Central memory CD4-positive, alpha-beta T cell (primary cell): ENCODE measurements around the gene L3MBTL1.

Experiments used
- DNase-seq: peaks from one replicate; pipeline ENCODE4 v3.0.0; 2022

L3MBTL1 gene

GRCh38 chr20:43536041-43536816 is 28.7 kb downstream of the L3MBTL1 start:
- no peak for DNase-seq

GRCh38 chr20:43536817-43537440 is 29.4 kb downstream of the L3MBTL1 start:
- DNase-seq, result no peak

- DNase-seq, result no peak
Observed at GRCh38 chr20:43537921-43538877, 30.7 kb downstream of the L3MBTL1 start.

GRCh38 chr20:43538878-43539700 is 31.6 kb downstream of the L3MBTL1 start:
- no peak for DNase-seq

DNA sequence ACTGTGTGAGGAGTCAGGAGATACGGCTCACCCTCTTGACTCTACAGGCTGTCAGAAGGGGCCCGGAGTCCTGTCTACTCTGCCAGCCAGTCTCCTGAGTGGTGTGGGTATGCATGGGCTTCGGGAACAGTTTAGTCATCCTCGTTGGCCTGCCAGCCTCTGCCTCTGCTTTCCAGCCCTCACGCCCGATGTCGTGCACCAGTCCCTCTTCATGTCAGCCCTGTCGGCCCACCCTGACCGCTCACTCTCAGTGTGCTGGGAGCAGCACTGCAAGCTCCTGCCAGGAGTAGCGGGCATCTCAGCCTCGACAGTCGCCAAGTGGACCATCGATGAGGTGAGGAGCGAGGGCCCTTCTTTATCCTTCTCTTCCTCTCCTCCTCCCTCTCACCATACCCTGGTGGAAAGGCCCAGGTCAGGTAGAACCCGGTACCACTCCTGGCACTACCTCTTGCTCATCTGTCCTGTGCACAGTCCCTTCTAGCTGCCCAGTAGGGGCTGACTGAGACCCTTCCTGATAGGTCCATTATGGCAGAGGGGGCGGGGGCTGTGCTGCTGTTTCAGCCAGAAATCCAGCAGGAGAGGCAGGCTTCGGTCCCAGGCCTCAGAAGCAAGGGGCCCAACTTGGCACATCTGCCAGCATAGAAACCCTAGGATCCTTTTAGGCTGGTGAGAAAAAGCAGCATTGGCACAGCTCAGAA is 32.6 kb downstream of the L3MBTL1 start:
- DNase-seq, result no peak

GRCh38 chr20:43540673-43541060 is 33.2 kb downstream of the L3MBTL1 start:
- DNase-seq, result no peak

DNA sequence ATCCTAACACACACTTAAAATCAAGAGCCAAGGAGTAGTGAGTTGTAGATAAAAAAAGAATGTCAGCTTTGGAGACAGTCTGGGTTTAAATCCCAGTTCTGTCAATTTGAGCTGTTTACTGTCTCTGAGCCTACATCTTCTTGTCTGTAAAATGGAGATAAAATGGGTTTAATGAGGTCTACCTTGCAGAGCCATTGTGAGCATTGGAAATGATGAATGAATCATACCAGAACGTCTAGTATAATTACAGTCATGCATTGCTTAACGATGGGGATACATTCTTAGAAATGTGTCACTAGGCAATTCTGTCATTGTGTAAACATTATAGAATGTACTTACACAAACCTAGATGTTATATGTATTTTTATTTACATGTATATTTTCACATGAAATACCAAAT is 33.7 kb downstream of the L3MBTL1 start:
- no peak for DNase-seq

GRCh38 chr20:43542161-43542560 is 34.7 kb downstream of the L3MBTL1 start:
- DNase-seq, result no peak

GRCh38 chr20:43542674-43543073 is 35.2 kb downstream of the L3MBTL1 start:
- no peak for DNase-seq

GRCh38 chr20:43543138-43543537 is 35.6 kb downstream of the L3MBTL1 start:
- DNase-seq, result no peak

GRCh38 chr20:43544501-43544900 is 37.0 kb downstream of the L3MBTL1 start:
- DNase-seq, result no peak

DNA sequence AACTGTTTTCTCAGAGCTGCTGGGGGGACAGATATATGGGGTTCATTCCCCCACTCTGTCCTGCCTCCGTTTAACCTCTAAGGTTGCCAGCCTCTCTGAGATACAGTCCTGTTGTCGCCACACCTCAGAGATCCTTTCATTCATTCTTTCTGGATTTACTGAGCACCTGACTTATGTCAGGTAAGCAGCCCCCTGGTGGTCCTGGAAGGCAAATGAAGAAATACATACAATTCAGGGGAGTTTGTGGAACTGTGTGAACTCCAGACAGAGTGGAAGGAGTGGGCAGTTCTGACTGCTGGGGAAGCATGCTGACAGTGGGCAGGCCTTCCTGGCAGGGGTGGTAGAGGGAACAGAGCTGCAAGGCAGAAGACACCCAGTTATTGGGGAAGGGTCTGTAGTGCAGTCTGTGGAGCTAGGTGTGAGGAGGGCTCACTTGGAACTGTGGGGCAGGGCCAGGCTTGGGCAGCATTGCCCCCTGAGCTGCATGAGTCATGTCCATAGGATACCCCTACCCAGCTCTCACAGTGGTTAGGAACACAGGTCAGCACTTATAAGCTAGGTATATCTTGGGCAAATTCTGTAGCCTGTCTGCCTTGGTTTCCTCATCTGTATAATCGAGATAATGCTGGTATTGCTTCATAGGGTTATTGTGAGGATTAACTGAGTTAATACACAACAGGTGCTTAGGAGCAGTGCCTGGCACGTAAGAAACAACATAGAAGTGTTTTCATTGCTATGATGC is 38.5 kb downstream of the L3MBTL1 start:
- no peak for DNase-seq

GRCh38 chr20:43548273-43548880 is 40.9 kb downstream of the L3MBTL1 start:
- DNase-seq, result no peak

- no peak for DNase-seq
Observed at GRCh38 chr20:43549416-43550065, 42.0 kb downstream of the L3MBTL1 start.

GRCh38 chr20:43550456-43550855 is 43.0 kb downstream of the L3MBTL1 start:
- DNase-seq, result no peak

- no peak for DNase-seq
Observed at GRCh38 chr20:43554369-43554768, 46.9 kb downstream of the L3MBTL1 start.

- DNase-seq, result no peak
Observed at GRCh38 chr20:43558412-43559146, 51.1 kb downstream of the L3MBTL1 start, which contains the start of gene SGK2. Gene SGK2 (plus strand): TSS chr20:43559027. CDS start chr20:43566496, 7,469 bp downstream.

DNA sequence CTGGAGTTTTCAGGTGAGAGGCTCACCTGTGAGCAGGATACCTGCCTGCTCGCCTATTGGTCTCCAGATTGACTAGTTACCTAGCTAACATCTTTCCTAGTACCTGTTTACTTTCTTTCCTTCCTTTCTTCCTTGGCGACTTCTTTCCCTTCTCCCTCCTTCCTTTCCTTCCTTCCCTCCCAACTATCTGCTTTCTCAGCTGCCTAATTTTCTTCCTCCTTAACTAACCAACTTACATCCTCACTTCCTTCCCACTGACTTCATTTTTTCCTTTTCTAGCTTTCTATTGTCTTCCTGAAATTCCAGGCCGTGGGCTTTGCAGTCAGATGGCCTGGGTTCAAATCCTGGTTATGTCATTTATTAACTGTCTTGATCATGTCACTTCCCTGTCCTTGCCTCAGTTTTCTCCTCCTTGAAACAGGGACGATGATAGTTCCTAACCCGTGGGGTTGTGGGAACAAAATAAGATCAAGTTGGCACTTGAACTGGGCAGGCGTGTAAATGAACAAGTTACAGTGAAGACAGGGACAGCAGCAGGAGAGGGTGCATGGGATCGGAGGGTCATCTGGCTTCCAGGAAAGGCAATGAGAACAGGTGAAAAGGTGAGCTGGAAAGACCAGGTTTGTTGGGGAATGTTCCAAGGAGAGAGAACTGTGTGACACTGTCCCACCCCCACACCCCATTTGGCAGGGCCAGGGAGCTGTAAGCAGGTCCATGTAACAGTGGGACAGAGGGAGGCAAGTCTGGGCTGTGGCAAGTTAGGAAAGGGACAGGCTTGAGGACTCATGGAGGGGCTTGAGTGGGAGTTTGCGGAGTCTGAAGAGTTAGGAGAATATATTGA is 51.9 kb downstream of the L3MBTL1 start:
- no peak for DNase-seq
